ENCODE data around the gene GRM8. TPM values are rescaled to one million over a fixed set of nuclear protein-coding genes. Genes with fewer than 3 reads are reported as not detected.
A peak's percentile ranks its signal among the peaks of the same experiment; 100 is the strongest.

Gene GRM8
- total RNA-seq, 4 donors from 2014 or later: 0.11 TPM; not detected in 3

DNA sequence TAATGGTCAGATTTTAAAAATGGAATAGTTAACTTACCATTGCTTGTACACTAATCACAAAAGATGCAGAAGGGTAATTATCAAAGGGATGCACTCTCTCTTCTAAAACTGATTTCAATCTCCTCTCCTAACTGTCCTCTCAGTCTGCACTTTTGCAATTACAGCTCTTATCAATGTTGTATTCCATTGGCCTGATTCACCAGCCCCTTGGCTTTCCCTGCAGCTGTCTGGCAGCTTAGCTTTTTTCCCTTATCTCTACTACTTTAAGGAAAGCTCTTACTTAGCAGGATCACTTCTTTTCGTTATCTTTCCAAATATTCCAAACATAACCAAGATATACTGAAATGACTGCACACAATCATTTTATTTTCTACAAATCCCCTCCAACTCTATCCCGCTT lies 448.8 kb downstream of the GRM8 start:
- Histone ChIP-seq H3K9me3 (peaks cover 0 to 6% (median 0%) of the 10 kb centered on the region in 4 donors), H3K4me3 (no peak overlapping the region), H3K4me1 (no peaks in the 10 kb centered on the region), H3K27ac (replicated peaks in 1 of 4) (no peak overlapping the region), H3K36me3 (no peaks in the 10 kb centered on the region), H3K27me3 (peaks cover 0 to 6% (median 0%) of the 10 kb centered on the region in 4 donors)
- no peak for DNase-seq (ENCODE audit: extremely low spot score)
- intact Hi-C loops (cut with DNase I): loop anchor here (10.0 kb wide), 1 partner anchor 451 kb away; the partner anchor contains the start of gene GRM8
- 49% methylated on average over 2 of the region's 2 CpGs for WGBS
- TF ChIP-seq POLR2A (IDR thresholded peaks at IDR 0.05; ENCODE audit: low read depth) (no peak), EP300 (IDR thresholded peaks at IDR 0.05) (no peak), POLR2AphosphoS5 (IDR thresholded peaks at IDR 0.05) (no peak)
- TF ChIP-seq, protein P1, sequence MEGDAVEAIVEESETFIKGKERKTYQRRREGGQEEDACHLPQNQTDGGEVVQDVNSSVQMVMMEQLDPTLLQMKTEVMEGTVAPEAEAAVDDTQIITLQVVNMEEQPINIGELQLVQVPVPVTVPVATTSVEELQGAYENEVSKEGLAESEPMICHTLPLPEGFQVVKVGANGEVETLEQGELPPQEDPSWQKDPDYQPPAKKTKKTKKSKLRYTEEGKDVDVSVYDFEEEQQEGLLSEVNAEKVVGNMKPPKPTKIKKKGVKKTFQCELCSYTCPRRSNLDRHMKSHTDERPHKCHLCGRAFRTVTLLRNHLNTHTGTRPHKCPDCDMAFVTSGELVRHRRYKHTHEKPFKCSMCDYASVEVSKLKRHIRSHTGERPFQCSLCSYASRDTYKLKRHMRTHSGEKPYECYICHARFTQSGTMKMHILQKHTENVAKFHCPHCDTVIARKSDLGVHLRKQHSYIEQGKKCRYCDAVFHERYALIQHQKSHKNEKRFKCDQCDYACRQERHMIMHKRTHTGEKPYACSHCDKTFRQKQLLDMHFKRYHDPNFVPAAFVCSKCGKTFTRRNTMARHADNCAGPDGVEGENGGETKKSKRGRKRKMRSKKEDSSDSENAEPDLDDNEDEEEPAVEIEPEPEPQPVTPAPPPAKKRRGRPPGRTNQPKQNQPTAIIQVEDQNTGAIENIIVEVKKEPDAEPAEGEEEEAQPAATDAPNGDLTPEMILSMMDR (IDR thresholded peaks at IDR 0.05): no peak

DNA sequence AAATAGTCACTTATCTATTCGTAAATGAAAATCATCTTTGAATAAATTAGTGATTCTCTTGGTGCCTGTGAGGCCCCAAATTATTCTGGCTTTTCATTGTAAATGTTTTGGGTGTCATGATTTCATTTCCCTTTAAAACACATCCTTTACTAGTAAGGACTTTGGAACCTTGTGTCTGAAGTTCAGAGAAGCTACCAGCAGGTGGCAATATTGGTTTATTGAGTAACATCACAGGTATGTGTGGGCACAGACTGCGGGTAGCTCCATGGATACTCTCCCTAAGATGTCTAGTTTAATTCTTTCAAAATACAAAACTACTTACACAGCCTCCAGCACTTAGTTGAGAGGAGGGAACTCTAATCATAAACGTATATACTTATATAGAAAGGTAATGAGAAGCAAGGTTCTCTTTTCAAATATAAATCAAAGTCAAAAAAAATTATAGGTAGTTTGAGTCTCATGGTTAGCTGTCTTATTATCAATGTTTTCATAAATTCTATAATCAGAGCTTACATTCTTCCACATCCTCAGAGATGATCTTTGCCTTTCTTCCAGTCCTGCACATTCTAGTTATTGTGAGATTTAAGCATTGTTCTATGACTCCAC lies 449.6 kb downstream of the GRM8 start:
- no peaks in the 10 kb centered on the region for H3K4me1 ChIP-seq
- H3K27ac ChIP-seq (replicated peaks in 1 of 4): no peak overlapping the region
- DNase-seq (ENCODE audit: extremely low spot score): no peak
- H3K27me3 ChIP-seq: peaks cover 0 to 6% (median 0%) of the 10 kb centered on the region in 4 donors
- intact Hi-C loops (cut with DNase I): loop anchor here (10.0 kb wide), 1 partner anchor 452 kb away; the partner anchor contains the start of gene GRM8
- H3K36me3 ChIP-seq: no peaks in the 10 kb centered on the region
- peaks cover 0 to 6% (median 0%) of the 10 kb centered on the region in 4 donors for H3K9me3 ChIP-seq
- no peak overlapping the region for H3K4me3 ChIP-seq
- WGBS: 25% methylated on average over 3 of the region's 3 CpGs
- TF ChIP-seq, protein P1 (IDR thresholded peaks at IDR 0.05): peak; percentile 33 to 54 (median 46)
- TF ChIP-seq POLR2AphosphoS5 (IDR thresholded peaks at IDR 0.05): no peak

DNA sequence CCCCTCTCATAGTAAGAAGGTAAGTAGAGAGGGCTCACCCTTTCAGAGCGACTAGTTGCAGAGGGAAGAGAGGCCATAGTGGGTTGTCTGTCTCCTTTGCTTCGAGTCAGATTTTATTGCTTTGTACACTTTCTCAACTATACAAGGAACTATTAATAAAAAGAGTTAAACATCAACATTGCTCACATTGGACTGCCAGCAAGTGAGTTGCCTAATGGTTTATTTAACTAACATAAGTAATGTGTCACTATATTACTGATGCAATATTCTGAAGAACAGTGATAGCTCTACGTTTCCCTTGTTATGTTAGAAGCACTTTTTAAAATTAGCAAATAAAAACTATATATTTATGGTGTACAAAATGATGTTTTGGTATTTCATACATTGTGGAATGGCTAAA lies 451.0 kb downstream of the GRM8 start:
- WGBS: 69% methylated on average over 3 of the region's 3 CpGs

DNA sequence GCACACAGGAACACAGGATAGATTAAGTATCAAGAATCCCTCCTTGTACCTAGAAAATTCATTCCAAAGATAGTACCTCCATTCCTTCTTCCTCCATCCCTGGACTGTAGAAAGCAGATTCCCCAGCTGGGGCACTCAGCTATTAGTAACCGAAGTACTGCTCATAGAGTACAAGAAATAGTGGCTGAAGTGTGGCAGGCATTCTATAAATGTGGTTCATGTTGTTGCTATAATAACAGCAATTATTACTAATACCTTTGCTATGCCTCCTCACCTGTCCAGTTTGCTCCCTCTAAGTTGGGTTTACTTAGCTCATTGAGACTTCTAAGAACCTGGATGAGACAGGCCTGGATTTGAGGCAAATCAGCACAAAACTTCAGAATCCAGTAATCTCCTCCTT lies 453.2 kb downstream of the GRM8 start:
- intact Hi-C loops (cut with DNase I): no loop called here
- Histone ChIP-seq H3K9me3 (peaks cover 0 to 6% (median 0%) of the 10 kb centered on the region in 4 donors), H3K27ac (replicated peaks in 1 of 4) (no peak overlapping the region), H3K27me3 (no peaks in the 10 kb centered on the region), H3K4me1 (no peaks in the 10 kb centered on the region), H3K4me3 (no peak overlapping the region), H3K36me3 (no peaks in the 10 kb centered on the region)
- 90% methylated on average over 1 of the region's 1 CpG for WGBS
- DNase-seq (ENCODE audit: extremely low spot score): no peak
- TF ChIP-seq EP300 (IDR thresholded peaks at IDR 0.05) (no peak), POLR2A (IDR thresholded peaks at IDR 0.05; ENCODE audit: low read depth) (no peak), POLR2AphosphoS5 (IDR thresholded peaks at IDR 0.05) (no peak)
- TF ChIP-seq, protein P1 (IDR thresholded peaks at IDR 0.05): no peak

More for the DNA sequence above, 451.0 kb downstream of the GRM8 start:
- Histone ChIP-seq H3K36me3 (no peaks in the 10 kb centered on the region), H3K27me3 (peaks cover 0 to 3% (median 0%) of the 10 kb centered on the region in 4 donors), H3K4me3 (no peak overlapping the region), H3K4me1 (no peaks in the 10 kb centered on the region), H3K27ac (replicated peaks in 1 of 4) (no peak overlapping the region), H3K9me3 (peaks cover 0 to 6% (median 0%) of the 10 kb centered on the region in 4 donors)
- intact Hi-C loops (cut with DNase I): loop anchor here (10.0 kb wide), 1 partner anchor 453 kb away; the partner anchor contains the start of gene GRM8
- no peak for DNase-seq (ENCODE audit: extremely low spot score)
- no peak for TF ChIP-seq EP300 (IDR thresholded peaks at IDR 0.05)
- TF ChIP-seq, protein P1 (IDR thresholded peaks at IDR 0.05): no peak
- TF ChIP-seq POLR2A (IDR thresholded peaks at IDR 0.05; ENCODE audit: low read depth): no peak
- no peak for TF ChIP-seq POLR2AphosphoS5 (IDR thresholded peaks at IDR 0.05)
